HUES6 (cell line): ENCODE data around the gene OR51V1.

Source experiments
- H3K27ac ChIP-seq: 2 replicates; pipeline ENCODE4 v1.7.0; 2013; ENCODE audit warnings: low read depth, mild to moderate bottlenecking, low read length, inconsistent platforms
- H3K27me3 ChIP-seq: 2 replicates; pipeline ENCODE4 v1.6.1; 2013; ENCODE audit warnings: low read length; ENCODE audit not compliant: control insufficient read depth, insufficient read depth
- H3K36me3 ChIP-seq: 2 replicates; pipeline ENCODE4 v1.6.1; 2013; ENCODE audit warnings: low read length; ENCODE audit not compliant: control insufficient read depth, insufficient read depth
- H3K4me1 ChIP-seq: 2 replicates; pipeline ENCODE4 v1.6.1; 2013; ENCODE audit warnings: low read length; ENCODE audit not compliant: control insufficient read depth, insufficient read depth
- H3K4me3 ChIP-seq: 2 replicates; pipeline ENCODE4 v1.5.1; 2013; ENCODE audit warnings: low read depth, low read length
- H3K9ac ChIP-seq: one replicate; pipeline ENCODE4 v1.6.1; 2013; ENCODE audit warnings: mild to moderate bottlenecking, low read length
- H3K9me3 ChIP-seq: 2 replicates; pipeline ENCODE4 v1.6.1; 2013; ENCODE audit warnings: low read depth, low read length; ENCODE audit not compliant: control insufficient read depth, insufficient read depth

OR51V1 gene

DNA sequence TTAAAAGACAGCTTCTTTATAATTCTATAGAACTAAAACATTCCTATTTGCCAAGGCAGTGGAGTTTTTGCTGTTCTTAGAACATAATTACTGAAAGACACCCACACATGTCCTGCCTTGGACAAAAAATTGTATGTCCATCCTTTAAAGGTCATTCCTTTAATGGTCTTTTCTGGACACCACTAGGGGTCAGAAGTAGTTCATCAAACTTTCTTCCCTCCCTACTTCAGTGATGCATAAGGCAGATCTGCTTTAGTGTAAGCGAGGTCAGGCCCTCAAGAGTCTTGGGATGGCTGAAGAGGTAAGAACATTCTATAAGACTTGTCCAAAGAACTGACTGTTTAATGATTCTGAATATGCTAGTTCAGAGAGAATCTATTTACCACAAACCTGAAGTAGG, 4.3 kb upstream of the OR51V1 start:
- Histone ChIP-seq H3K4me3 (no peak overlapping the region), H3K36me3 (no peaks in the 10 kb centered on the region), H3K27ac (no peak overlapping the region), H3K4me1 (no peaks in the 10 kb centered on the region), H3K9ac (no peak overlapping the region), H3K9me3 (no peaks in the 10 kb centered on the region), H3K27me3 (no peaks in the 10 kb centered on the region)

DNA sequence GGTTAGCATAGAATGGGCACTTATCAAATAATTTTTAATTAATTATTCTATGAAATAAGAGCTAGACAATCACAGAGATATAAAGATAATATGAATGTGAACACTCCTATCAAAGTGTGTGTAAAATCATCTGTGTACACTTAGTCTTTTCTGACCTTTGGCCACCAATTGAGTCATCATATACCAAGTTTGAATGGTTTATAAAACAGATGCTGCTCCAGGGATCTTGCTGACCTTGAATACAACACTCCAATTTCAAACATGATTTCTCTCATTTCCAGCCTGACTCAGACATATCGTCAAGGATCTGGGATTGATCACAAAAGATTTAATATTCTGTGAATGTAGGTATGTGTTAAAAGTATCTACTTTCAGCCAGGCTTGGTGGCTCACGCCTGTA, 2.9 kb upstream of the OR51V1 start:
- no peak overlapping the region for H3K9ac ChIP-seq
- no peak overlapping the region for H3K4me3 ChIP-seq

GRCh38 chr11:5198285-5198684, 2.2 kb downstream of the OR51V1 start:
- Histone ChIP-seq H3K9me3 (0 out of 2 replicates have a peak, but pooled peaks cover 2% of the 10 kb centered on the region), H3K9ac (no peak overlapping the region)

More for the DNA sequence above, 2.9 kb upstream of the OR51V1 start:
- Histone ChIP-seq H3K27me3 (no peaks in the 10 kb centered on the region), H3K4me1 (no peaks in the 10 kb centered on the region), H3K36me3 (no peaks in the 10 kb centered on the region), H3K9me3 (no peaks in the 10 kb centered on the region), H3K27ac (no peak overlapping the region)

DNA sequence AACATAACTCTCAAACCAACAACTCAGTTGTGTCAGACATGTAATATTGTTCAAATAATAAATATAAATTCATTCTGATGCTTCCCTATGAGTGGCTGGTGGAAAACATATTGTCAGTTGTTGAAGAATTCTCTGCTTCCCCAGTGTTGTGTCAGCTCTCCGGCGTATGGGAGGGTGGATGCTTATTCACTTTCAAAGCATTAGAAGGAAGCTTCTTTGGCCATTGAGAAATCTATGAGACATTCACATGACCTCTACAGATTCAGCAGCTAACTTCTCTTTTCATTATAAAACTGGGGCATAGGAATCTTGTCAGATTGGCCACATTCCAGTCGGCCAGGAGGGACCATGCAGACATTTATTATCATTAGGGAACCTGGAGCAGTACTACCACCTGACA, 2.9 kb downstream of the OR51V1 start:
- H3K27me3 ChIP-seq, result no peaks in the 10 kb centered on the region
- no peaks in the 10 kb centered on the region for H3K36me3 ChIP-seq
- H3K4me3 ChIP-seq, result no peak overlapping the region
- no peak overlapping the region for H3K27ac ChIP-seq
- peaks cover 9% of the 10 kb centered on the region for H3K4me1 ChIP-seq
- H3K9me3 ChIP-seq, result 0 out of 2 replicates have a peak, but pooled peaks cover 3% of the 10 kb centered on the region
- H3K9ac ChIP-seq, result no peak overlapping the region

More at GRCh38 chr11:5198285-5198684, 2.2 kb downstream of the OR51V1 start:
- peaks cover 9% of the 10 kb centered on the region for H3K4me1 ChIP-seq
- no peak overlapping the region for H3K27ac ChIP-seq
- no peaks in the 10 kb centered on the region for H3K27me3 ChIP-seq
- H3K36me3 ChIP-seq, result no peaks in the 10 kb centered on the region
- H3K4me3 ChIP-seq, result no peak overlapping the region

DNA sequence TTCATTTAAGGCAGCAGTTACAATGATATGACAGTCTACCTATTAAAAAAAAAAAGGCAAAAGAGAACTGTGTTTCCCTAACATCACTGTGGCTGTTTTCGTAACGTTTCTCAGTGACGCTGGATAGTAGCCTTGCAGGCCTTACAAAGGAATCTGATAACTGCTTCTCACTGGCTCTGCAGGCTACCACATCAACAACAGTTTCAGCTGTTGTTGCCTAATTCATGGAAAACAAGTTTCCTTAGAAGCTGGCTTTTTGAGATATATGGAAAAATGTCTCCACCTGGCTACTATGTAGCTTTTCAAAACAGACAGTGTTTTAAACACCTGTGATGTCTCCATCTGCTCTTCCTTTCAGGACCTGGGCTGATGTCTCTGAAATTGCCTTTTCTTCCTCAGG, 3.8 kb downstream of the OR51V1 start:
- H3K9me3 ChIP-seq, result 0 out of 2 replicates have a peak, but pooled peaks cover 4% of the 10 kb centered on the region
- H3K4me1 ChIP-seq, result peaks cover 9% of the 10 kb centered on the region
- no peaks in the 10 kb centered on the region for H3K36me3 ChIP-seq
- H3K27ac ChIP-seq, result no peak overlapping the region
- no peak overlapping the region for H3K9ac ChIP-seq
- no peak overlapping the region for H3K4me3 ChIP-seq
- H3K27me3 ChIP-seq, result no peaks in the 10 kb centered on the region

DNA sequence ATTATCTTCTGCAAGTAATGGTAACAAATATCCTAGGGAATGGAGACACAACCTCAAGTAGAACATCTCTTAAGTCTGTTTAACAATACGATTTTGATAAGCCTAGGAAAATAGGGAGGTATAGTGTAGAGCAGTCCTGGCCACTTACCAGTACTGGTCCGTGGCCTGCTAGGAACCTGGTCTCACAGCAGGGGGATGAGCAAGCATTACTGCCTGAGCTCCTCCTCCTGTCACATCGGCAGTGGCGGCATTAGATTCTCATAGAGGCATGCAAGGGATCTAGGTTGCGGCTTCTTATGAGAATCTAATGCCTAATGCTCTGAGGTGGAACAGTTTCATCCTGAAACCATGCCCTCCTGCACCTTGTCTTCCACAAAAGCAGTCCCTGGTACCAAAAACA, 4.4 kb downstream of the OR51V1 start:
- Histone ChIP-seq H3K27ac (no peak overlapping the region), H3K4me3 (no peak overlapping the region), H3K9ac (no peak overlapping the region), H3K9me3 (0 out of 2 replicates have a peak, but pooled peaks cover 4% of the 10 kb centered on the region), H3K36me3 (no peaks in the 10 kb centered on the region), H3K4me1 (peaks cover 9% of the 10 kb centered on the region), H3K27me3 (no peaks in the 10 kb centered on the region)

DNA sequence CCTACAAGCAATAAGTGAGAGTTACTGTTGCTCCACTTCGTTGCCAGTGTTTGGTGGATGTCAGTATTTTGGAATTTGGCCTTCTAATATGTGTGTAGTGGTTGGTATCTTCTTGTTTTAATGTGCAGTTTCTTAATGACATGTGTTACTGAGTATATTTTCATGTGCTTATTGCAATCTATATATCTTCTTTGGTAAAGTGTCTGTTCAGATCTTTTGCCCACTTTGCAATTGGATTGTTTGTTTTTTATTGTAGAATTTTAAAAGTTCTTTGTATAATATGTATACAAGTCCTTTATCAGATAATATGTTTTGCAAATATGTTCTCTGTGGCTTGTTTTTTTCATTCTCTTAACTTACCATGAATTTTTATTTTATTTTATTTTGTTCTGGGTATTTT, 7.7 kb downstream of the OR51V1 start:
- no peak overlapping the region for H3K27ac ChIP-seq
- H3K36me3 ChIP-seq, result no peaks in the 10 kb centered on the region
- H3K9ac ChIP-seq, result no peak overlapping the region
- peaks cover 9% of the 10 kb centered on the region for H3K4me1 ChIP-seq
- H3K9me3 ChIP-seq, result peaks cover 18% of the 10 kb centered on the region; the same call in 1 of the 2 replicates
- H3K4me3 ChIP-seq, result no peak overlapping the region
- H3K27me3 ChIP-seq, result no peaks in the 10 kb centered on the region

- Histone ChIP-seq H3K27me3 (no peaks in the 10 kb centered on the region), H3K4me3 (no peak overlapping the region), H3K36me3 (no peaks in the 10 kb centered on the region), H3K9ac (no peak overlapping the region), H3K27ac (no peak overlapping the region), H3K9me3 (peaks cover 16% of the 10 kb centered on the region; the same call in 1 of the 2 replicates), H3K4me1 (no peaks in the 10 kb centered on the region)
Measured at GRCh38 chr11:5188201-5188600, 12.3 kb downstream of the OR51V1 start.

DNA sequence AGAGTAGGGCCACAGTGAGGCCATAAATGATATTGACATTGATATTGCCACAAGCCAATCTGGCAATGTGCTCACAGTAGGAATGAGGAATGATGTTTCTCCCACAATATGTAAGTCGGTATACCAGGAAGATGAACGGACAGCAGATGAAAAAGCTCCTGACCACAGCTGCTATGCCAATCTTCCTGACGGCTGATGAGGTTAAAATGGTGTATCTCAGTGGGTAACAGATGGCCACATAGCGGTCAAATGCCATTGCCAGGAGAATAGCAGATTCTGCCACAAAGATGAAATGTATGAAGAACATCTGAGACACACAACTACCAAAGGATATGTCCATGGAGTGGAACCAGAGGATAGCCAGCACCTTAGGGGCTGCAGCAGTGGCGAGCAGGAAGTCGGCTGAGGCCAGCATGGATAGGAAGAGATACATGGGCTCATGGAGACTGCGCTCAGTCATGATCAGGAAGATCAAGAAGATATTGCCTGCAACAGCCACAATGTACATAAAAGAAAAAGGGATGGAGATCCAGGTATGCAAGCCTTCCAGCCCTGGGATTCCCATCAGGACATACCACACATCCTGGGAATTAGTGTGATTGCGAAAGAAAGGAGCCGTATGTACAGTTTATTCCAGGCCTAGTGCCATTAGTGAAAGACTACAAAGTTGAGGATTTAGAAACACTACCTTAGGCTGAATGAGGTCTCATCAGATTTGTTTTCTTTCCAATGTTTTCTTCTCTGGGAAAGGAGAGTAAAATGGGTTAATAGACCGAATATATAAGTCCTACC, 22.2 kb downstream of the OR51V1 start:
- no peaks in the 10 kb centered on the region for H3K27me3 ChIP-seq
- H3K9ac ChIP-seq, result no peak overlapping the region
- no peaks in the 10 kb centered on the region for H3K9me3 ChIP-seq
- H3K4me1 ChIP-seq, result no peaks in the 10 kb centered on the region
- H3K36me3 ChIP-seq, result no peaks in the 10 kb centered on the region
- H3K27ac ChIP-seq, result no peak overlapping the region
- H3K4me3 ChIP-seq, result no peak overlapping the region

- Histone ChIP-seq H3K4me3 (no peak overlapping the region), H3K4me1 (no peaks in the 10 kb centered on the region), H3K36me3 (no peaks in the 10 kb centered on the region), H3K9me3 (no peaks in the 10 kb centered on the region), H3K9ac (no peak overlapping the region), H3K27me3 (no peaks in the 10 kb centered on the region), H3K27ac (no peak overlapping the region)
Measured at GRCh38 chr11:5174934-5175333, 25.5 kb downstream of the OR51V1 start.

DNA sequence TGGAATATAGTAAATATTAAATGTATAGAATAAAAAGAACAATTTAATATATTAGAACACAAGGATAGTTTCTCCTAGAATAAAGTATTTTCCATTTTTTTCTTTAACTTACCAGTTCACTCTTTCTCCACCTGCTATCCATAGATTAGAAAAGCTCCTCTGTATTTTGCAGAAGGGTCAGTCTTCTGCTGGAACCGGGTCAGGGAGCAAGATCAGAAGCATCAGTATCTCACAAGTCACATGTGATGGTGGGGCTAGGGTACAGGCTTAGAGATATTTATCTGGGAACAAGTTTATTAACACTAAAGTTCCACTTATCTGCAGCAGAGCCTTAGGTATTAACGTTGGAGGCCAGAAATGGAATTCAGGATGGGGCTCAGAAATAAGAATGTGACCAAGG, 28.6 kb downstream of the OR51V1 start:
- no peaks in the 10 kb centered on the region for H3K27me3 ChIP-seq
- H3K36me3 ChIP-seq, result no peaks in the 10 kb centered on the region
- H3K9me3 ChIP-seq, result no peaks in the 10 kb centered on the region
- H3K9ac ChIP-seq, result no peak overlapping the region
- H3K4me1 ChIP-seq, result no peaks in the 10 kb centered on the region
- no peak overlapping the region for H3K27ac ChIP-seq
- H3K4me3 ChIP-seq, result no peak overlapping the region
